Mucosa of gallbladder (tissue), 1 donor: Measurements from ENCODE around the gene ZFR. TPM values are rescaled to one million over a fixed set of nuclear protein-coding genes. Genes with fewer than 3 reads are reported as not detected.
"Not testable (repeated sequence)": the region's sequence is repeated elsewhere in the genome, so short reads cannot be mapped to it uniquely, and the experiment has no call there.

Experiments used
- DNase-seq: peaks from one replicate; pipeline ENCODE4 v3.0.0-alpha.2; 2020; ENCODE audit warnings: low spot score
- total RNA-seq: library from RNA; stranded (reverse); gene quantifications from one replicate; pipeline ENCODE4 v1.2.1, GENCODE V29; 2021
- donor health status: DM: no; HTN: no; CAD: no.

ZFR gene
- total RNA-seq, 1 donor from 2014 or later, result 58.2 TPM

DNA sequence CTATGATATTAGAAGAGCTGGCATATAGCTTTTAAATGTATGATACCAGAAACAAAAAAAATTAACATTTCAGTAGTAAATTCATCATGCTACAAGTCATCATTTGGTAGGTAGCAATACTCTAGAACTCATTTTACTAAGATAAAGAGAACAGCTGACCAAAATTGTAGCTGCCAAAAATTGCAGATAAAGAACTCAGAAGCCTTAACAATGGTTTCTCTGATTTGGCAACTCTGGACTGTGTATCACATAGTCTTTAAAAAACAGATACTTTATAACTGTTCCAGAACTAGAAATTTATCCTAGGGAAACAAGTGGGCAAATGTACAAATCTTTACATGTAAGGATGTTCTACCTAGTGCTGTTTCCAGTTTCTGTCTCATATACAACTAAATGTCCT is 33.9 kb downstream of the ZFR start:
- DNase-seq, result no peak

DNA sequence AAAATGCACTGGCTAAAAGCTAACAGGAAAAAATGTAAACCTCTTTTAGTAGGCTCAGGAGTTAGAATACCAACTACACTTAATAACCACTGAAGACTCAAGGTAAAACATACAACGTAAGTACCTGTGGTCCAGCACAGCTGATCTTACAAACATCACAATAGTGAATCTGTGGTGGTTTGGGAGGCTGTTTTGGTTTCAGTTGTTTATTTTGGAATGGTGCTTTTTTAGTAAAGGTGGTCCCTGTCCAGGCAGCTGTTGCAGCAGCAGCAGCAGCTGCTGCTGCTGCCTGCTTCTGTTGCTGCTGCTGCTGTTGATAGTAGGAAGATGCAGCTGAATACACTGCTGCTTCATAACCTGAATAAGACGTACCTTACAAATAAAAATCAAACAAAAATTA is 37.9 kb downstream of the ZFR start:
- no peak for DNase-seq

GRCh38 chr5:32405507-32405906 is 39.0 kb downstream of the ZFR start:
- no peak for DNase-seq

- DNase-seq, result no peak
Observed at GRCh38 chr5:32403760-32404159, 40.8 kb downstream of the ZFR start.

- no peak for DNase-seq
Observed at GRCh38 chr5:32400401-32400800, 44.1 kb downstream of the ZFR start.

DNA sequence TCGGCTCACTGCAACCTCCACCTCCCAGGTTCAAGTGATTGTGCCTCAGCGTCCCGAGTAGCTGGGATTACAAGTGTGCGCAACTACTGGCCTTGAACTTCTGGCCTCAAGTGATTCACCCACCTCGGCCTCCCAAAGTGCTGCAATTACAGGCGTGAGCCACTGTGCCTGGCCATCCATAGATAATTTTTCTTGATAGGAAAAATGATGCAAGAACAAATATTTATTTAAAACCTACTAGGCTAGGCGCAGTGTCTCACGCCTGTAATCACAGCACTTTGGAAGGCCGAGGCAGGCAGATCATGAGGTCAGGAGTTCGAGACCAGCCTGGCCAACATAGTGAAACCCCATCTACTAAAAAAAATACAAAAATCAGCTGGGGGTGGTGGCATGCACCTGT is 45.8 kb downstream of the ZFR start:
- DNase-seq, result not testable (repeated sequence)

DNA sequence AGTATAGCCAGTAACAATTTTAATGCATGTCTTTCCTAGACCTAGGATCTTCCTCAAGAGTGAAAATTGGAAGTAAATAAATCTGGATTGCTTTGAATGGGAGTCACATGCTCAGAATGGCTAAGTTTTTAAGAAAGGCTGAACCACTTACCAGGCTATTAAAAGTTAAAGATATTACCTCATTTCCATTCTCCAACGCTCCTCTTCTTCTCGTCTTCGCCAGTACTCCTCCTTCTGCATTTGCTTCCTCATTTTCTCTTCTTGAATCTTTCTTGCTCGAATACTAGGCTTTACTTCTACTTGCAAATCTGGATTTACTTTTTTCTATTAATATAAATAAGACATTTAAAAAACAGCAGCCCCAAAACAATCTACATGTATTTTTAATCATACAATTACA is 49.6 kb downstream of the ZFR start:
- no peak for DNase-seq

- DNase-seq, result no peak
Observed at GRCh38 chr5:32392039-32392438, 52.5 kb downstream of the ZFR start.

- no peak for DNase-seq
Observed at GRCh38 chr5:32390819-32391591, 53.5 kb downstream of the ZFR start.

DNA sequence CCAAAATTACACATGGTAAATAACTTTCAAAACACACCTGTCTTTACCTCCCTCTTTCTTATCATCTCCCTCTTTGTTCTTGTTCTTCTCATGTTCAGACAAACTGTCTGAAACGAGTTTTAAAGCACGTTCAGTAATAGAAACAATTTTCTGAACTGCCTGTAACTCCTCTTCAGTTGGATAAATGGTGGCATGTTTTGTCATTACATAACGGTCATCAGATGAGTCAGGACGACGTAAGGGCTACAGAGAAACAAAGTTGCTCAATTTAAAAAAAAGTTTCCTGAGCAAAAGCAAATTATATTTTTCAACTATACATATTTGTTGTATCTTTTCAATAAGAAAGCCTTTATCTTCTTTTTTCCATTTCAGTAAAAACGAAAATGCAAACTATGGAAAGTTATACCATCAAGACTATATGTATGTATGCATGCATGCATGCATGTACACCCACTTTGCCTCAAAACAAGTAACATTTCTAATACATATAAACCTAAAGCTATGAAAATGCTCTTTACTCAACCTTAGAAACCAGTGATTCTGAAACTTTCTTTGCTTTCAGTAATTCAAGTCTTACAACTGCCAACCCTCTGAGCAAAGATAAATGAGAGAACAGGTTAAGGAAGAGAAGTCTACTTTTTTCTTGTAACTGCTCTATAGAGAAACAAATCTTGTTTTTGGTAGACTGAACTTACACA is 56.0 kb downstream of the ZFR start:
- no peak for DNase-seq

GRCh38 chr5:32387841-32388240 is 56.7 kb downstream of the ZFR start:
- DNase-seq, result no peak

DNA sequence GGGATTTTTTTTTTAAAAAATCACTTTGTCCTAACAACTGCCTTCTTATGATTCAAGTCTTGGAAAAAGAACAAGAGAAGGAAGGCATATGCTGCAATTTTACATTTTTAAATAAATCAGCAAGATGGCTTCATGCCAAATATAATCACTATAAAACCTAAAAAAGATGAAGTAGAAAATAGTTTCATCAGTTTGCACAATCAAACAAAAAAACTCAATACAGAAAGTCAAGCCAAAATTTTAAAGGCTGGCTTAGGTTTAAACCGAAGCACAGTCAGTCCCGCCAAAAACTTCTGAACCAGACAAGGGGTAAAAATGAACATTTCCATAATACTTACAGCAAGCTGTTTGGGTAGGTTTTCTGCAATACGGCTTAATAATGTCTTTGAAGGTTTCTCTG is 57.3 kb downstream of the ZFR start:
- no peak for DNase-seq

DNA sequence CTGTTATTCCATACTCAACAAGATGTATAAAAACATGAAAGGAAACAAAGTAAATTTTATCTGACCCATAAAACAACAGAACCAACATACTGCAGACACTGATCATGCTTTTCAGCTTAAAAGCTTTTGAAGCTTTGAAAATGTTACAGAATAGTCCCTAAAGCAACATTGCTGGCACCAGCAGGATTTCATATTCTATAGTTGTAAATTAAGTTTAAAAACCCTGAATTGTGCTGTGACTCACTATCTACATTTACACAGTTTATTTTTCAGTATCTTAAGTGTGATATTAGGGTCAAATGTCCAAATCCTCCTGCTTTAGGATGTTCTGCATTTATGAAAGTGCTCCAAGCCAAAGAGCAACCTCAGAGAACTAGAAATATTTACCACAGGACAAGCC is 59.9 kb downstream of the ZFR start:
- DNase-seq, result no peak

DNA sequence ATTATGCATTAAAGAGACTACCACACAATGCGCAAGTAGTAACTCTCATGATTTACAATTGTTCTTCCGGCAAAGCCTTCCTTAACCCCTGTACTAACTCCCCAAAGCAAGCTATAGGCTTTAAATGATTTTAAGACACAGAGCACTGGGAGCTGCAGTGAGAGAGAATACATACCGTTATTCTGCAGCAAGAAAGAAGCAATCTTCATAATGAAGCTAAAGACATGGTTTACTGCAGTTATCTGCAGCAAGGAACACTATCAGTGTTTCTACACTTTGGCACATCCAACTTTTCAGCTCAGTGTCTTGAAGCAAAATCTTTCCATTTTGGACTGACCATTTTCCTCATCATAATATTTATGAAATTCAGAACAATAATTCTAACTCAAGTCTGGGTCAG is 61.0 kb downstream of the ZFR start:
- DNase-seq, result no peak

- DNase-seq, result no peak
Observed at GRCh38 chr5:32383065-32383464, 61.5 kb downstream of the ZFR start.

DNA sequence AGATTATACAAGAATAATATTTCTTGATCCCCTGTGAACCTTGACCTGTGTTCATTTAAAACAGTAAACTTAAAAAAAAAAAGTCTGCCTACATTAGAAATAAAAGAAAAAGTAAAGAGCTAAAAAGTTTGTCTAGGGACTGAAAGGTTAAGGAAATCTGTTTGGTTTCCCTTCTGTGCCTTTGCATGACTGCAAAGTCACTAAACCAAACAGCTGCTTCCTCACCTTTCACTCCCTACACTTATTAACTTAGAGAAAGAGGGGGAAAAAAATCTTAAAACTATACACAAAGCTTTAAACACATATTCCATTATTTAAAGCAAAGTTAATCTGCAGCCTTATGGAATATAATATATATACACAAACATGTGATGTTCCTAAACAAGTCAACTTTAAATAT is 65.1 kb downstream of the ZFR start:
- DNase-seq, result no peak

DNA sequence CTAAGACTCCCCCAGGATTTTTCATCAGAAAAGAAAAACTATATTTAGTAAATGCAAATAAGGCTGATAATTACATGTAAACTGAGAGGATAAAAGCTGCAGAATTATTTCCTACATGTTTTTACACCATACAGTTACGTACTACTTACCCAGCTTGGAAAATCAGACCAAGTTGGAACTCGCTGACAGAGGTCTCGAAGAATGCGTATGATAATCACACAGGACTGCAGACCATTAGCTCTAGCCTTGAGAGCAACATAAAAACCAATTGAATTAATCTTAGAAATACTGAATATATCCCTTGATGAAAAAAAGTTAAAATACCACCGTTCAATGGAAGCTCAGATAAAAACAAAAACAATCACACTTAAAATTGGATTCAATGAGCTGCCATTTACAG is 65.6 kb downstream of the ZFR start:
- DNase-seq, result no peak

GRCh38 chr5:32369542-32370155 is 74.9 kb downstream of the ZFR start:
- DNase-seq, result no peak

- no peak for DNase-seq
Observed at GRCh38 chr5:32369032-32369431, 75.5 kb downstream of the ZFR start.

- not testable (repeated sequence) for DNase-seq
Observed at GRCh38 chr5:32367271-32367670, 77.3 kb downstream of the ZFR start.

DNA sequence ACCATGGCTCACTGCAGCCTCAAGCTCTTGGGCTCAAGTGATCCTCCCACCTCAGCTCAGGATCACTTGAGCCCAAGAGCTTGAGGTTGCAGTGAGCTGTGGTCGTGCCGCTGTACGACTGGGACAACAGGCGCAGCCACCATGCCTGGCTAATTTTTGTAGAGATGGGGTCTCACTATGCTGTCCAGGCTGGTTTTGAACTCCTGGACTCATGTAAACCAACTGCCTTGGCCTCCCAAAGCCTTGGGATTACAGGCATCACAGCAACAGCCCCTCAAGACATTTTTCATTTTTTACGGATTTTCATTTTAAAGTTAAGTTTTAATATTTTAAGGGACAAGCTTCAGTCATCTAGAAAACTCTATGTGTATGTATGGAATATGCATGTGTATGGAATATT is 78.9 kb downstream of the ZFR start:
- DNase-seq, result no peak

DNA sequence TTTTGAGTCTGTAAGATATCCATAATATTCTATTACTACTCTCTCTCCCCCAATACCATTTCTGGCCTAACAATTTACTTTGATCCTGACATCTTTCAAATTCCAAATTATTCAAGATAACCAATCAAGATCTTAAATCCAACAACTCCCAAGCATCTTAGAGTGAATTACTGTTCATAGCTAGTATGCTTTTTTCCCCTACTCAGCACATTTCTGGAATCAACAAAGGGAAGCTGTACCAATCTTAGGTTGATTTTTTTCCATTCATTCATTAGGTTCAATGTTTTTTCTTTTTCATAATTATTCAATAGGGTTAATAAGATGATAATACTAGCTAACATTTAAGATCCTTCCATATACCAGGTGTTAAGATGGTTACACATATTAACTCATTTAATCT is 81.5 kb downstream of the ZFR start:
- no peak for DNase-seq

- no peak for DNase-seq
Observed at GRCh38 chr5:32362527-32362926, 82.0 kb downstream of the ZFR start.
